Spleen (tissue), 11 donors: ENCODE data around the gene FAR1. TPM values are rescaled to one million over a fixed set of nuclear protein-coding genes. Genes with fewer than 3 reads are reported as not detected.

Source experiments
- DNase-seq: peaks from one replicate; pipeline ENCODE4 v3.0.0-alpha.2; 2020
- H3K27ac ChIP-seq, 8 donors: fragments of 200-600 bp; sonication (generic) in 7 of 8; 1 replicate in 4 of 8; 2 replicates in 4 of 8; pipeline versions ENCODE4 v1.5.0 to v1.8.0; 2016 to 2021; ENCODE audit warnings: inconsistent platforms in 4 of 8, mild to moderate bottlenecking in 4 of 8, moderate library complexity in 1 of 8
- H3K27me3 ChIP-seq, 7 donors: fragments of 200-600 bp; sonication (generic) in 6 of 7; replicated peaks in 1 of 7; 1 replicate in 4 of 7; 2 replicates in 3 of 7; pipeline versions ENCODE4 v1.5.0 to v1.8.0; 2016 to 2021; ENCODE audit warnings: inconsistent platforms in 3 of 7, mild to moderate bottlenecking in 1 of 7
- H3K36me3 ChIP-seq, 6 donors: fragments of 200-600 bp; sonication (generic) in 5 of 6; 1 replicate in 4 of 6; 2 replicates in 2 of 6; pipeline versions ENCODE4 v1.5.0 to v1.8.0; 2016 to 2021; ENCODE audit warnings: inconsistent platforms in 2 of 6
- H3K4me1 ChIP-seq, 6 donors: fragments of 200-600 bp; sonication (generic) in 5 of 6; 1 replicate in 3 of 6; 2 replicates in 3 of 6; pipeline versions ENCODE4 v1.5.0 to v1.8.0; 2016 to 2021; ENCODE audit warnings: inconsistent platforms in 3 of 6
- H3K4me3 ChIP-seq, 8 donors: fragments of 200-600 bp; sonication (generic) in 7 of 8; 1 replicate in 4 of 8; 2 replicates in 4 of 8; pipeline versions ENCODE4 v1.5.0 to v1.8.0; 2016 to 2021; ENCODE audit warnings: inconsistent platforms in 4 of 8, mild to moderate bottlenecking in 4 of 8, moderate library complexity in 2 of 8
- H3K9me3 ChIP-seq, 8 donors: fragments of 200-600 bp; sonication (generic) in 7 of 8; 1 replicate in 4 of 8; 2 replicates in 4 of 8; pipeline versions ENCODE4 v1.5.0 to v1.8.0; 2016 to 2021; ENCODE audit warnings: inconsistent platforms in 4 of 8
- CTCF ChIP-seq, 11 experiments: fragments of 200-600 bp in 7 of 11; fragments of 450-650 bp in 4 of 11; sonication (generic) in 4 of 11; IDR thresholded peaks in 8 of 11; conservative IDR thresholded peaks in 3 of 11; 1 replicate in 7 of 11; 2 replicates in 4 of 11; pipeline versions ENCODE4 v1.4.0 to v1.8.0; 2016 to 2021; ENCODE audit warnings: antibody characterized with exemption in 11 of 11, inconsistent platforms in 4 of 11, mild to moderate bottlenecking in 1 of 11
- WGBS, 5 donors: extraction: QIAGEN DNeasy Blood & Tissue Kit in 3 of 5; methylation state at CpG; one replicate each; pipeline versions ENCODE4 v1.1.5 to v1.1.7; 2013 to 2018; 5-methylcytosine and 5-hydroxymethylcytosine counted together
- intact Hi-C: fragments of 100-400 bp; cut with DNase I; formaldehyde crosslinking; loops from one replicate; pipeline ENCODE4 v1.15.0; 2023; ENCODE audit warnings: low total_unique reads
- polyA plus RNA-seq, 3 donors: library from polyadenylated mRNA; stranded (reverse); fragments of 200-250 nt; gene quantifications; one replicate each; pipeline ENCODE4 v1.2.1, GENCODE V29; 2013
- small RNA-seq, 4 donors: library from RNA; depleted of rRNA; stranded (forward); fragments of <200 nt; gene quantifications; one replicate each; pipeline ENCODE3, GENCODE V24; 2016
- total RNA-seq, 7 donors: library from RNA; depleted of rRNA in 3 of 7; stranded (reverse); fragments of >200 nt in 3 of 7; fragmentation: NEBNext Ultra II Directional in 4 of 7; extraction: Animal tissue kit (Norgen Biotek cat#: 25700) in 4 of 7; gene quantifications; one replicate each; pipeline versions ENCODE4 v1.1.0 to v1.2.1, GENCODE V29; 2016 to 2021
- donor health status: healthy with polysubstance abuse.
- donor health status: DM: no; HTN: no; CAD: no; lungs with moderate emphysema.
- donor health status: DM: no; HTN: no; CAD: no.
- donor health status: Bipolar disorder and iron deficiency.
- donor health status: healthy.
- donor health status: DM: no; HTN: no; CAD: no.
- donor health status: DM: yes; HTN: yes; CAD: no.

FAR1 gene
- total and polyA plus RNA-seq, 10 donors: 13.6 to 83.2 (median 58.1) TPM

GRCh38 chr11:13781153-13781552 lies 112.7 kb downstream of the FAR1 start:
- no peak for DNase-seq
- Histone ChIP-seq H3K4me3 (no peak overlapping the region), H3K36me3 (no peaks in the 10 kb centered on the region), H3K9me3 (no peaks in the 10 kb centered on the region), H3K4me1 (no peaks in the 10 kb centered on the region), H3K27ac (no peak overlapping the region), H3K27me3 (peaks cover 0 to 4% (median 0%) of the 10 kb centered on the region in 7 donors)
- TF ChIP-seq CTCF (IDR thresholded peaks at IDR 0.05 in 8 of 11, conservative IDR thresholded peaks at IDR 0.05 in 3 of 11): no peak
- 88 to 94% (median 90%) methylated on average over 6 of the region's 6 CpGs for WGBS, 5 donors
- intact Hi-C loops: no loop called here

Small RNAs within 50 kb of the gene (small RNA-seq; reads per million reads assigned to genes)
- gene AC013828.1 (0 reads per million in 4 donors), gene RF00019 (0 reads per million in 4 donors), gene RPL39P26 (0 reads per million in 4 donors)

Other genes with a start within 250 kb of the FAR1 start
- 10 to 100 TPM; 23.9 to 32.5 (median 27.3) TPM for gene BTBD10, start 205.4 kb upstream of the FAR1 start, total RNA-seq
- 10 to 100 TPM in 2 of 3 donors, 1 to 10 TPM in 1; 8.8 to 13.2 (median 10.8) TPM for gene BTBD10, start 205.4 kb upstream of the FAR1 start, polyA plus RNA-seq
- gene PTH, start 172.7 kb upstream of the FAR1 start, total RNA-seq: not detected
- not detected for gene PTH, start 172.7 kb upstream of the FAR1 start, polyA plus RNA-seq